GM18508 (cell line): ENCODE results near the gene MEI1.

Experiments used
- ATAC-seq: cut with Tn5 transposase; IDR thresholded peaks from one replicate; pipeline ENCODE4 v1.9.1; 2021; ENCODE audit warnings: moderate number of reproducible peaks; ENCODE audit not compliant: insufficient read depth, unreplicated experiment

MEI1 gene

GRCh38 chr22:41815716-41816115, 116.4 kb downstream of the MEI1 start:
- ATAC-seq, result no peak

GRCh38 chr22:41816241-41816640, 116.9 kb downstream of the MEI1 start:
- ATAC-seq, result no peak

GRCh38 chr22:41816871-41817270, 117.6 kb downstream of the MEI1 start:
- no peak for ATAC-seq

GRCh38 chr22:41818011-41818410, 118.7 kb downstream of the MEI1 start:
- ATAC-seq, result no peak

- no peak for ATAC-seq
Measured at GRCh38 chr22:41818596-41818995, 119.3 kb downstream of the MEI1 start.

- ATAC-seq, result no peak
Measured at GRCh38 chr22:41819257-41819656, 120.0 kb downstream of the MEI1 start.

- no peak for ATAC-seq
Measured at GRCh38 chr22:41820447-41820846, 121.1 kb downstream of the MEI1 start.

- ATAC-seq, result no peak
Measured at GRCh38 chr22:41821471-41822316, 122.4 kb downstream of the MEI1 start.

GRCh38 chr22:41822317-41823057, 123.2 kb downstream of the MEI1 start:
- ATAC-seq, result no peak

- no peak for ATAC-seq
Measured at GRCh38 chr22:41823797-41824196, 124.5 kb downstream of the MEI1 start.

GRCh38 chr22:41825376-41825775, 126.1 kb downstream of the MEI1 start:
- ATAC-seq, result no peak

GRCh38 chr22:41826021-41826420, 126.7 kb downstream of the MEI1 start:
- ATAC-seq, result no peak

GRCh38 chr22:41826430-41827383, 127.4 kb downstream of the MEI1 start:
- no peak for ATAC-seq

GRCh38 chr22:41827671-41828070, 128.4 kb downstream of the MEI1 start:
- ATAC-seq, result no peak

- no peak for ATAC-seq
Measured at GRCh38 chr22:41828516-41828915, 129.2 kb downstream of the MEI1 start.

- ATAC-seq, result no peak
Measured at GRCh38 chr22:41830174-41830573, 130.9 kb downstream of the MEI1 start.

GRCh38 chr22:41831383-41831782, 132.1 kb downstream of the MEI1 start:
- ATAC-seq, result no peak

- ATAC-seq, result no peak
Measured at GRCh38 chr22:41831828-41832552, 132.7 kb downstream of the MEI1 start.

- peak; percentile 72 for ATAC-seq
Measured at GRCh38 chr22:41832553-41833368, 133.5 kb downstream of the MEI1 start, which contains the start of gene SREBF2. SREBF2 (plus strand) TSS chr22:41833105; CDS start chr22:41833271, 166 bp downstream.
